Eye (tissue), 1 donor: ENCODE measurements around the gene CACNA1E.

Experiments
- DNase-seq: peaks from one replicate; pipeline ENCODE4 v3.0.0-alpha.2; 2015

Gene CACNA1E

GRCh38 chr1:181777812-181778211, 294.5 kb downstream of the CACNA1E start:
- no peak for DNase-seq

- DNase-seq = peak; percentile 60
Measured at GRCh38 chr1:181778640-181779260, 295.4 kb downstream of the CACNA1E start.

- no peak for DNase-seq
Measured at GRCh38 chr1:181779343-181779742, 296.0 kb downstream of the CACNA1E start.

GRCh38 chr1:181783208-181783607, 299.9 kb downstream of the CACNA1E start:
- no peak for DNase-seq

- no peak for DNase-seq
Measured at GRCh38 chr1:181784039-181784683, 300.8 kb downstream of the CACNA1E start.

GRCh38 chr1:181789395-181789794, 306.1 kb downstream of the CACNA1E start:
- DNase-seq = peak; percentile 24

GRCh38 chr1:181791721-181792120, 308.4 kb downstream of the CACNA1E start:
- DNase-seq = no peak

GRCh38 chr1:181793831-181794230, 310.5 kb downstream of the CACNA1E start:
- DNase-seq = peak; percentile 22

GRCh38 chr1:181794332-181794731, 311.0 kb downstream of the CACNA1E start:
- DNase-seq = peak; percentile 19

- DNase-seq = no peak
Measured at GRCh38 chr1:181798191-181798926, 315.0 kb downstream of the CACNA1E start.

GRCh38 chr1:181801617-181802016, 318.3 kb downstream of the CACNA1E start:
- no peak for DNase-seq

GRCh38 chr1:181802466-181802865, 319.1 kb downstream of the CACNA1E start:
- no peak for DNase-seq

GRCh38 chr1:181803421-181803820, 320.1 kb downstream of the CACNA1E start:
- DNase-seq = no peak

GRCh38 chr1:181804989-181805388, 321.7 kb downstream of the CACNA1E start:
- no peak for DNase-seq

GRCh38 chr1:181806746-181807145, 323.4 kb downstream of the CACNA1E start:
- peak; percentile 13 for DNase-seq

GRCh38 chr1:181807251-181807650, 323.9 kb downstream of the CACNA1E start:
- no peak for DNase-seq

- DNase-seq = peak; percentile 72
Measured at GRCh38 chr1:181809991-181810545, 326.8 kb downstream of the CACNA1E start.

- peak; percentile 72 for DNase-seq
Measured at GRCh38 chr1:181812208-181812607, 328.9 kb downstream of the CACNA1E start.

- no peak for DNase-seq
Measured at GRCh38 chr1:181813266-181813665, 329.9 kb downstream of the CACNA1E start.

GRCh38 chr1:181816608-181817007, 333.3 kb downstream of the CACNA1E start:
- no peak for DNase-seq

GRCh38 chr1:181817091-181817490, 333.8 kb downstream of the CACNA1E start:
- no peak for DNase-seq

GRCh38 chr1:181818459-181818858, 335.1 kb downstream of the CACNA1E start:
- DNase-seq = no peak

- DNase-seq = no peak
Measured at GRCh38 chr1:181818943-181819342, 335.6 kb downstream of the CACNA1E start.

- DNase-seq = no peak
Measured at GRCh38 chr1:181821701-181822100, 338.4 kb downstream of the CACNA1E start.
